ENCODE data around the gene DAB1.

- no peak for TF ChIP-seq CTCF (IDR thresholded peaks at IDR 0.05)
- TF ChIP-seq POLR2A (IDR thresholded peaks at IDR 0.05), result no peak
These were observed 208.8 kb downstream of the DAB1 start for GRCh38 chr1:57214951-57215575.

All from upper lobe of left lung (tissue), 4 donors.